Measurements from ENCODE around the gene JAKMIP1. TPM values are rescaled to one million over a fixed set of nuclear protein-coding genes. Genes with fewer than 3 reads are reported as not detected.
"Not testable (repeated sequence)": the region's sequence is repeated elsewhere in the genome, so short reads cannot be mapped to it uniquely, and the experiment has no call there.

The JAKMIP1 gene
- total RNA-seq, 1 experiment from 2014 or later = not detected

- DNase-seq (ENCODE audit: low read depth, low spot score) = no peak
- in situ Hi-C loops (cut with HindIII; ENCODE audit: low pct_unique_long_range_greater_than_20kb, low sequenced_read_pairs) = no loop called here
Observed at GRCh38 chr4:5993876-5994811, 206.2 kb downstream of the JAKMIP1 start.

GRCh38 chr4:5993346-5993745 lies 207.0 kb downstream of the JAKMIP1 start:
- in situ Hi-C loops (cut with HindIII; ENCODE audit: low pct_unique_long_range_greater_than_20kb, low sequenced_read_pairs); DNase-seq (ENCODE audit: low read depth, low spot score): not testable (repeated sequence)

- in situ Hi-C loops (cut with HindIII; ENCODE audit: low pct_unique_long_range_greater_than_20kb, low sequenced_read_pairs) = no loop called here
- DNase-seq (ENCODE audit: low read depth, low spot score) = no peak
Observed at GRCh38 chr4:5992828-5993321, 207.5 kb downstream of the JAKMIP1 start.

GRCh38 chr4:5992171-5992827 lies 208.1 kb downstream of the JAKMIP1 start:
- no peak for DNase-seq (ENCODE audit: low read depth, low spot score)
- in situ Hi-C loops (cut with HindIII; ENCODE audit: low pct_unique_long_range_greater_than_20kb, low sequenced_read_pairs) = no loop called here

GRCh38 chr4:5991405-5991804 lies 208.9 kb downstream of the JAKMIP1 start:
- DNase-seq (ENCODE audit: low read depth, low spot score) = no peak
- in situ Hi-C loops (cut with HindIII; ENCODE audit: low pct_unique_long_range_greater_than_20kb, low sequenced_read_pairs) = no loop called here

GRCh38 chr4:5990446-5991160 lies 209.7 kb downstream of the JAKMIP1 start:
- in situ Hi-C loops (cut with HindIII; ENCODE audit: low pct_unique_long_range_greater_than_20kb, low sequenced_read_pairs) = no loop called here
- DNase-seq (ENCODE audit: low read depth, low spot score) = no peak

- DNase-seq (ENCODE audit: low read depth, low spot score) = no peak
- in situ Hi-C loops (cut with HindIII; ENCODE audit: low pct_unique_long_range_greater_than_20kb, low sequenced_read_pairs) = no loop called here
Observed at GRCh38 chr4:5989236-5990225, 210.8 kb downstream of the JAKMIP1 start.

GRCh38 chr4:5988086-5988845 lies 212.1 kb downstream of the JAKMIP1 start:
- in situ Hi-C loops (cut with HindIII; ENCODE audit: low pct_unique_long_range_greater_than_20kb, low sequenced_read_pairs) = no loop called here
- DNase-seq (ENCODE audit: low read depth, low spot score) = no peak

GRCh38 chr4:5984843-5985242 lies 215.5 kb downstream of the JAKMIP1 start:
- no peak for DNase-seq (ENCODE audit: low read depth, low spot score)
- in situ Hi-C loops (cut with HindIII; ENCODE audit: low pct_unique_long_range_greater_than_20kb, low sequenced_read_pairs) = no loop called here

GRCh38 chr4:5982156-5982973 lies 218.0 kb downstream of the JAKMIP1 start:
- in situ Hi-C loops (cut with HindIII; ENCODE audit: low pct_unique_long_range_greater_than_20kb, low sequenced_read_pairs) = no loop called here

GRCh38 chr4:5980436-5981155 lies 219.8 kb downstream of the JAKMIP1 start:
- DNase-seq (ENCODE audit: low read depth, low spot score) = peak; percentile 49

More at GRCh38 chr4:5982156-5982973, 218.0 kb downstream of the JAKMIP1 start:
- no peak for DNase-seq (ENCODE audit: low read depth, low spot score)

GRCh38 chr4:5979981-5980380 lies 220.4 kb downstream of the JAKMIP1 start:
- peak; percentile 58 for DNase-seq (ENCODE audit: low read depth, low spot score)
- in situ Hi-C loops (cut with HindIII; ENCODE audit: low pct_unique_long_range_greater_than_20kb, low sequenced_read_pairs) = no loop called here

More at GRCh38 chr4:5980436-5981155, 219.8 kb downstream of the JAKMIP1 start:
- in situ Hi-C loops (cut with HindIII; ENCODE audit: low pct_unique_long_range_greater_than_20kb, low sequenced_read_pairs) = no loop called here

- DNase-seq (ENCODE audit: low read depth, low spot score) = no peak
- in situ Hi-C loops (cut with HindIII; ENCODE audit: low pct_unique_long_range_greater_than_20kb, low sequenced_read_pairs) = no loop called here
Observed at GRCh38 chr4:5976921-5977320, 223.4 kb downstream of the JAKMIP1 start.

- in situ Hi-C loops (cut with HindIII; ENCODE audit: low pct_unique_long_range_greater_than_20kb, low sequenced_read_pairs) = no loop called here
- peak; percentile 11 for DNase-seq (ENCODE audit: low read depth, low spot score)
Observed at GRCh38 chr4:5976431-5976830, 223.9 kb downstream of the JAKMIP1 start.

All from SK-MEL-5 (cell line).